ENCODE data around the gene KDM8. TPM values are rescaled to one million over a fixed set of nuclear protein-coding genes. Genes with fewer than 3 reads are reported as not detected.
"Not testable (repeated sequence)": the region's sequence is repeated elsewhere in the genome, so short reads cannot be mapped to it uniquely, and the experiment has no call there.

KDM8 gene
- total and polyA plus RNA-seq, 5 donors from 2014 or later = 2.8 to 14.7 (median 5.5) TPM

GRCh38 chr16:27200914-27201313 lies 2.4 kb upstream of the KDM8 start:
- Mint-ChIP-seq H3K4me1 (peaks cover 27 to 90% (median 58%) of the 10 kb centered on the region in 4 donors), H3K4me3 (peak overlapping the region in 2 of 4 donors; percentile 73 to 87), H3K27ac (peak overlapping the region; percentile 93 to 95 (median 94))
- not testable (repeated sequence) for DNase-seq; ATAC-seq (ENCODE audit: low read depth in 2 of 2); H3K36me3 ChIP-seq (ENCODE audit: control insufficient read depth, insufficient read depth, low read length); H3K9me3 ChIP-seq (ENCODE audit: control insufficient read depth in 2 of 2, low read length in 2 of 2); H3K36me3 Mint-ChIP-seq; H3K27ac ChIP-seq (ENCODE audit: insufficient read depth, low read length, poor library complexity, severe bottlenecking); H3K4me3 ChIP-seq (ENCODE audit: low read depth, low read length); H3K27me3 Mint-ChIP-seq; H3K9me3 Mint-ChIP-seq; H3K27me3 ChIP-seq (ENCODE audit: control insufficient read depth, insufficient read depth, low read length)
- peaks cover 69% of the 10 kb centered on the region for H3K4me1 ChIP-seq (ENCODE audit: control insufficient read depth, insufficient read depth, low read length, poor library complexity, severe bottlenecking)

GRCh38 chr16:27202923-27203506 lies 311 bp upstream of the KDM8 start:
- Mint-ChIP-seq H3K4me3 (peak overlapping the region; percentile 86 to 100 (median 97)), H3K4me1 (peaks cover 19 to 71% (median 45%) of the 10 kb centered on the region in 4 donors), H3K9me3 (no peaks in the 10 kb centered on the region), H3K36me3 (peaks cover 7% of the 10 kb centered on the region), H3K27ac (peak overlapping the region; percentile 97 to 100 (median 98)), H3K27me3 (no peaks in the 10 kb centered on the region)
- peak; percentile 75 to 76 for ATAC-seq (ENCODE audit: low read depth in 2 of 2)
- Histone ChIP-seq H3K36me3 (ENCODE audit: control insufficient read depth, insufficient read depth, low read length) (peaks cover 3% of the 10 kb centered on the region), H3K4me1 (ENCODE audit: control insufficient read depth, insufficient read depth, low read length, poor library complexity, severe bottlenecking) (peaks cover 53% of the 10 kb centered on the region), H3K27ac (ENCODE audit: insufficient read depth, low read length, poor library complexity, severe bottlenecking) (peak overlapping the region; percentile 96), H3K4me3 (ENCODE audit: low read depth, low read length) (peak overlapping the region; percentile 87), H3K27me3 (ENCODE audit: control insufficient read depth, insufficient read depth, low read length) (no peaks in the 10 kb centered on the region), H3K9me3 (ENCODE audit: control insufficient read depth in 2 of 2, low read length in 2 of 2) (no peaks in the 10 kb centered on the region)
- DNase-seq = peak in 2 of 3 donors; percentile 82 to 97

GRCh38 chr16:27204312-27204915 lies 1.1 kb downstream of the KDM8 start:
- Histone ChIP-seq H3K27me3 (ENCODE audit: control insufficient read depth, insufficient read depth, low read length) (no peaks in the 10 kb centered on the region), H3K4me3 (ENCODE audit: low read depth, low read length) (peak overlapping the region; percentile 78), H3K36me3 (ENCODE audit: control insufficient read depth, insufficient read depth, low read length) (peaks cover 5% of the 10 kb centered on the region), H3K4me1 (ENCODE audit: control insufficient read depth, insufficient read depth, low read length, poor library complexity, severe bottlenecking) (peaks cover 43% of the 10 kb centered on the region), H3K27ac (ENCODE audit: insufficient read depth, low read length, poor library complexity, severe bottlenecking) (peak overlapping the region; percentile 96), H3K9me3 (ENCODE audit: control insufficient read depth in 2 of 2, low read length in 2 of 2) (no peaks in the 10 kb centered on the region)
- no peak for ATAC-seq (ENCODE audit: low read depth in 2 of 2)
- Mint-ChIP-seq H3K9me3 (no peaks in the 10 kb centered on the region), H3K4me3 (peak overlapping the region; percentile 86 to 100 (median 97)), H3K4me1 (peaks cover 11 to 57% (median 32%) of the 10 kb centered on the region in 4 donors), H3K27ac (peak overlapping the region; percentile 97 to 100 (median 100)), H3K27me3 (no peaks in the 10 kb centered on the region), H3K36me3 (peaks cover 8% of the 10 kb centered on the region)
- DNase-seq = no peak

GRCh38 chr16:27205423-27206065 lies 2.2 kb downstream of the KDM8 start:
- DNase-seq (no peak), ATAC-seq (ENCODE audit: low read depth in 2 of 2) (no peak)
- H3K4me3 Mint-ChIP-seq = no peak overlapping the region
- no peak overlapping the region for H3K4me3 ChIP-seq (ENCODE audit: low read depth, low read length)
- H3K27ac Mint-ChIP-seq = peak overlapping the region in 2 of 3 donors; percentile 11 to 20
- no peaks in the 10 kb centered on the region for H3K9me3 Mint-ChIP-seq
- peaks cover 13% of the 10 kb centered on the region for H3K36me3 ChIP-seq (ENCODE audit: control insufficient read depth, insufficient read depth, low read length)
- H3K27me3 ChIP-seq (ENCODE audit: control insufficient read depth, insufficient read depth, low read length) = no peaks in the 10 kb centered on the region
- no peaks in the 10 kb centered on the region for H3K9me3 ChIP-seq (ENCODE audit: control insufficient read depth in 2 of 2, low read length in 2 of 2)
- H3K36me3 Mint-ChIP-seq = peaks cover 11% of the 10 kb centered on the region
- H3K4me1 Mint-ChIP-seq = peaks cover 0 to 46% (median 21%) of the 10 kb centered on the region in 4 donors
- H3K27ac ChIP-seq (ENCODE audit: insufficient read depth, low read length, poor library complexity, severe bottlenecking) = no peak overlapping the region
- no peaks in the 10 kb centered on the region for H3K27me3 Mint-ChIP-seq
- peaks cover 34% of the 10 kb centered on the region for H3K4me1 ChIP-seq (ENCODE audit: control insufficient read depth, insufficient read depth, low read length, poor library complexity, severe bottlenecking)

DNA sequence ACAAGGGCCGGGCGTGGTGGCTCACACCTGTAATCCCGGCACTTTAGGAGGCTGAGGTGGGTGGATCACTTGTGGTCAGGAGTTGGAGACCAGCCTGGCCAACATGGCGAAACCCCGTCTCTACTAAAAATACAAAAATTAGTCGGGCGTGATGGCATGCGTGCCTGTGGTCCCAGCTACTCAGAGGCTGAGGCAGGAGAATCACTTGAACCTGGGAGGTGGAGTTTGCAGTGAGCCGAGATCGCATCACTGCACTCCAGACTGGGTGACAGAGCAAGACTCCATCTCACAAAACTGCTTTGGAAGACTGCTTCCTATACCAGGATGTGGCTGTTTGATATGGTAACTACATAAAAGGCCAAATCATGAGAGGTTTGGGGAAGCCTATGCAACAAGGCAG lies 3.8 kb downstream of the KDM8 start:
- H3K4me3 ChIP-seq (ENCODE audit: low read depth, low read length); ATAC-seq (ENCODE audit: low read depth in 2 of 2); H3K9me3 ChIP-seq (ENCODE audit: control insufficient read depth in 2 of 2, low read length in 2 of 2); H3K27me3 ChIP-seq (ENCODE audit: control insufficient read depth, insufficient read depth, low read length); H3K9me3 Mint-ChIP-seq; DNase-seq; H3K27ac Mint-ChIP-seq; H3K27ac ChIP-seq (ENCODE audit: insufficient read depth, low read length, poor library complexity, severe bottlenecking); H3K27me3 Mint-ChIP-seq: not testable (repeated sequence)
- Histone ChIP-seq H3K36me3 (ENCODE audit: control insufficient read depth, insufficient read depth, low read length) (peaks cover 22% of the 10 kb centered on the region), H3K4me1 (ENCODE audit: control insufficient read depth, insufficient read depth, low read length, poor library complexity, severe bottlenecking) (peaks cover 21% of the 10 kb centered on the region)
- peak overlapping the region in 1 of 4 donors; percentile 22 for H3K4me3 Mint-ChIP-seq
- H3K4me1 Mint-ChIP-seq = peaks cover 0 to 31% (median 14%) of the 10 kb centered on the region in 4 donors
- H3K36me3 Mint-ChIP-seq = peaks cover 11% of the 10 kb centered on the region

- H3K4me1 Mint-ChIP-seq = peaks cover 0 to 23% (median 9%) of the 10 kb centered on the region in 4 donors
- DNase-seq (no peak), ATAC-seq (ENCODE audit: low read depth in 2 of 2) (no peak)
- H3K27me3 ChIP-seq (ENCODE audit: control insufficient read depth, insufficient read depth, low read length) = no peaks in the 10 kb centered on the region
- no peak overlapping the region for H3K4me3 Mint-ChIP-seq
- H3K36me3 ChIP-seq (ENCODE audit: control insufficient read depth, insufficient read depth, low read length) = peaks cover 22% of the 10 kb centered on the region
- peaks cover 12% of the 10 kb centered on the region for H3K4me1 ChIP-seq (ENCODE audit: control insufficient read depth, insufficient read depth, low read length, poor library complexity, severe bottlenecking)
- H3K9me3 Mint-ChIP-seq = no peaks in the 10 kb centered on the region
- H3K27ac Mint-ChIP-seq = no peak overlapping the region
- H3K27me3 Mint-ChIP-seq = no peaks in the 10 kb centered on the region
- H3K9me3 ChIP-seq (ENCODE audit: control insufficient read depth in 2 of 2, low read length in 2 of 2) = no peaks in the 10 kb centered on the region
- no peak overlapping the region for H3K27ac ChIP-seq (ENCODE audit: insufficient read depth, low read length, poor library complexity, severe bottlenecking)
- peaks cover 11% of the 10 kb centered on the region for H3K36me3 Mint-ChIP-seq
- H3K4me3 ChIP-seq (ENCODE audit: low read depth, low read length) = no peak overlapping the region
These were observed 4.9 kb downstream of the KDM8 start for GRCh38 chr16:27208081-27208680.

- peaks cover 0 to 18% (median 5%) of the 10 kb centered on the region in 4 donors for H3K4me1 Mint-ChIP-seq
- H3K9me3 ChIP-seq (ENCODE audit: control insufficient read depth in 2 of 2, low read length in 2 of 2) = no peaks in the 10 kb centered on the region
- peaks cover 10% of the 10 kb centered on the region for H3K36me3 Mint-ChIP-seq
- H3K9me3 Mint-ChIP-seq = no peaks in the 10 kb centered on the region
- peaks cover 11% of the 10 kb centered on the region for H3K4me1 ChIP-seq (ENCODE audit: control insufficient read depth, insufficient read depth, low read length, poor library complexity, severe bottlenecking)
- H3K27me3 Mint-ChIP-seq = no peaks in the 10 kb centered on the region
- H3K27me3 ChIP-seq (ENCODE audit: control insufficient read depth, insufficient read depth, low read length) = no peaks in the 10 kb centered on the region
- DNase-seq = no peak
- no peak overlapping the region for H3K27ac Mint-ChIP-seq
- H3K27ac ChIP-seq (ENCODE audit: insufficient read depth, low read length, poor library complexity, severe bottlenecking) = no peak overlapping the region
- H3K4me3 ChIP-seq (ENCODE audit: low read depth, low read length) = no peak overlapping the region
- no peak overlapping the region for H3K4me3 Mint-ChIP-seq
- H3K36me3 ChIP-seq (ENCODE audit: control insufficient read depth, insufficient read depth, low read length) = peaks cover 28% of the 10 kb centered on the region
- ATAC-seq (ENCODE audit: low read depth in 2 of 2) = no peak
These were observed 5.5 kb downstream of the KDM8 start for GRCh38 chr16:27208796-27209195.
